ENCODE data around the gene FOXD1.

FOXD1 gene

GRCh38 chr5:73438645-73439470 is 9.7 kb downstream of the FOXD1 start:
- no peak for DNase-seq

GRCh38 chr5:73437777-73438644 is 10.6 kb downstream of the FOXD1 start:
- DNase-seq: no peak

GRCh38 chr5:73437101-73437776 is 11.3 kb downstream of the FOXD1 start:
- peak; percentile 88 for DNase-seq

- DNase-seq: no peak
Measured at GRCh38 chr5:73436535-73437100, 12.0 kb downstream of the FOXD1 start.

- DNase-seq: no peak
Measured at GRCh38 chr5:73435759-73436534, 12.6 kb downstream of the FOXD1 start.

- no peak for DNase-seq
Measured at GRCh38 chr5:73434907-73435306, 13.7 kb downstream of the FOXD1 start.

- no peak for DNase-seq
Measured at GRCh38 chr5:73434461-73434860, 14.1 kb downstream of the FOXD1 start.

GRCh38 chr5:73433982-73434342 is 14.6 kb downstream of the FOXD1 start:
- DNase-seq: no peak

- DNase-seq: no peak
Measured at GRCh38 chr5:73433272-73433981, 15.2 kb downstream of the FOXD1 start.

- DNase-seq: no peak
Measured at GRCh38 chr5:73431204-73431851, 17.2 kb downstream of the FOXD1 start.

GRCh38 chr5:73426034-73426433 is 22.5 kb downstream of the FOXD1 start:
- no peak for DNase-seq

GRCh38 chr5:73424556-73424977 is 24.0 kb downstream of the FOXD1 start:
- no peak for DNase-seq

- no peak for DNase-seq
Measured at GRCh38 chr5:73422164-73422563, 26.4 kb downstream of the FOXD1 start.

GRCh38 chr5:73420666-73421065 is 27.9 kb downstream of the FOXD1 start:
- DNase-seq: no peak

- peak; percentile 74 for DNase-seq
Measured at GRCh38 chr5:73419465-73420390, 28.8 kb downstream of the FOXD1 start.

- no peak for DNase-seq
Measured at GRCh38 chr5:73419117-73419464, 29.5 kb downstream of the FOXD1 start.

- no peak for DNase-seq
Measured at GRCh38 chr5:73418244-73418691, 30.3 kb downstream of the FOXD1 start.

- DNase-seq: no peak
Measured at GRCh38 chr5:73417303-73418034, 31.1 kb downstream of the FOXD1 start.

GRCh38 chr5:73415617-73416016 is 33.0 kb downstream of the FOXD1 start:
- DNase-seq: no peak
